Measurements from ENCODE around the gene SYT7. TPM values are rescaled to one million over a fixed set of nuclear protein-coding genes. Genes with fewer than 3 reads are reported as not detected.

SYT7 gene
- polyA plus RNA-seq, 1 experiment: 0.04 TPM

- ChIA-PET CTCF (no interaction called here), POLR2A (no interaction called here)
- no peaks in the 10 kb centered on the region for H3K36me3 ChIP-seq (ENCODE audit: control insufficient read depth, insufficient read depth, low read length)
- TF ChIP-seq CTCF (IDR thresholded peaks at IDR 0.05; ENCODE audit: insufficient read depth, low read depth, low read length): no peak
- no peak overlapping the region for H3K4me3 ChIP-seq (ENCODE audit: low read depth, low read length)
- DNase-seq (ENCODE audit: low read depth): no peak
- H3K27me3 ChIP-seq (ENCODE audit: control insufficient read depth, insufficient read depth, low read length): peaks cover 15% of the 10 kb centered on the region
Measured at GRCh38 chr11:61609000-61609979, 28.4 kb upstream of the SYT7 start.

DNA sequence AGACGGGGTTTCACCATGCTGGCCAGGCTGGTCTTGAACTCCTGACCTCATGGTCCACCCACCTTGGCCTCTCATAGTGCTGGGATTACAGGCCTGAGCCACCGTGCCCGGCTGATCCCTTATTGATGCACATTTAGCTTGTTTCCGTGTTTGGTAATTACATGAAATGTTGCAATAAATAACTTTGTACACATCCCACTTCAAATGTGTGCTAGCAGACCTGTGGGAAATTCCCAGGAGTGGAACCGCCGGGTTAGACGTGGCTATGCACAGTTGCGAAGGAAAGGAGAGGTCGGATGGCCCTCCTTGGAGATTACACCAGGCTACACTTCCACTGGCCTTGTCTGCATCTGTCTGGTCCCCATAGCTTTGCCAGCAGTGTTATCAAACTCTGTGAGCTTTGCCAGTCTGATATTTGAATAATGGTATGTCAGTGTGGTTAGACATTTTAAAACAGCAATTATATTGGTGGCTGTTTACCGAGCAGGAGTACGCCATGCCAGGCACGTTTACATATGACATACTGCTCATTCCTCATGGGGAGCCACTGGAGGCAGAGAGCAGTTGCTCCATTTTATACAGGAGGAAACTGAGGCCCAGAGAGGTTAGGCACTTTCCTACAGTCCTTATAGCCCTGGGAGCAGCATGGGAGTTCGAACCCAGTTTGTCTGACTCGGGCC is 27.2 kb upstream of the SYT7 start:
- H3K36me3 ChIP-seq (ENCODE audit: control insufficient read depth, insufficient read depth, low read length): no peaks in the 10 kb centered on the region
- DNase-seq (ENCODE audit: low read depth): no peak
- ChIA-PET POLR2A (no interaction called here), CTCF (interaction anchor here (0.6 kb wide), 1 partner anchor 165 kb away, joined by 3 read pairs; no protein-coding TSS in a partner anchor)
- peaks cover 14% of the 10 kb centered on the region for H3K27me3 ChIP-seq (ENCODE audit: control insufficient read depth, insufficient read depth, low read length)
- no peak overlapping the region for H3K4me3 ChIP-seq (ENCODE audit: low read depth, low read length)
- TF ChIP-seq CTCF (IDR thresholded peaks at IDR 0.05; ENCODE audit: insufficient read depth, low read depth, low read length): no peak

- no peak for DNase-seq (ENCODE audit: low read depth)
- ChIA-PET POLR2A (no interaction called here), CTCF (no interaction called here)
- Histone ChIP-seq H3K27me3 (ENCODE audit: control insufficient read depth, insufficient read depth, low read length) (peaks cover 13% of the 10 kb centered on the region), H3K36me3 (ENCODE audit: control insufficient read depth, insufficient read depth, low read length) (no peaks in the 10 kb centered on the region), H3K4me3 (ENCODE audit: low read depth, low read length) (no peak overlapping the region)
- no peak for TF ChIP-seq CTCF (IDR thresholded peaks at IDR 0.05; ENCODE audit: insufficient read depth, low read depth, low read length)
Measured at GRCh38 chr11:61607426-61607825, 26.6 kb upstream of the SYT7 start.

DNA sequence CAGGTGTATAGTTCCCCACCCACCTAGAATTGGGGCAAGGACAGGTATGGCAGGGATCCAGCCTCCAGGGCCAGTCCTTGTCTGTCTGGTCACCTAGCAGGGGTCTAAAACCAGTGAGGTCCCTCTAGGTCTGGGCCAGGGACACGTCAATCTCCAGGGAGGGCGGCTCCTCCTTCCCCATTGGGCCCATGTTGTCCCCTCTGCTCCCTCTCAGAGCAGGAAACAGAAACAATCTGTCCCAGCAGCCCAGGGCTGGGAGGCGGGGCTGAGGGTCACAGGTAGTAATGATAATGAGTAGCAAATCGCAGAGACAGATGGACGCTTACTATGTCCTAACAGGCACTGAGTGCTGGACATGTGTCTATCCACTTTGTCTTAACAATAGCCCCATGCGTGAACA is 22.8 kb upstream of the SYT7 start:
- Histone ChIP-seq H3K36me3 (ENCODE audit: control insufficient read depth, insufficient read depth, low read length) (no peaks in the 10 kb centered on the region), H3K27me3 (ENCODE audit: control insufficient read depth, insufficient read depth, low read length) (peaks cover 8% of the 10 kb centered on the region; the same call in 1 of the 2 replicates), H3K4me3 (ENCODE audit: low read depth, low read length) (no peak overlapping the region)
- CTCF ChIA-PET: interaction anchor here (0.7 to 0.8 kb wide), 2 partner anchors 24 to 87 kb away, joined by 3 read pairs; no protein-coding TSS in a partner anchor
- DNase-seq (ENCODE audit: low read depth): no peak
- POLR2A ChIA-PET: no interaction called here
- TF ChIP-seq CTCF (IDR thresholded peaks at IDR 0.05; ENCODE audit: insufficient read depth, low read depth, low read length): no peak

All from BJ (cell line).